Neural crest cell (in vitro differentiated cells): ENCODE results near the gene SAMD10. TPM values are rescaled to one million over a fixed set of nuclear protein-coding genes. Genes with fewer than 3 reads are reported as not detected.

Experiments used
- DNase-seq: peaks from one replicate; pipeline ENCODE4 v3.0.0; 2021; ENCODE audit warnings: low read depth, mixed read lengths, low spot score
- H3K27ac Mint-ChIP-seq: one replicate; pipeline ENCODE4 v1.8.0; 2021; ENCODE audit warnings: mild to moderate bottlenecking, mixed read lengths; ENCODE audit not compliant: unreplicated experiment
- H3K27me3 Mint-ChIP-seq: 2 replicates; pipeline ENCODE4 v1.8.0; 2021; ENCODE audit warnings: low read depth, mild to moderate bottlenecking, mixed read lengths
- H3K36me3 Mint-ChIP-seq: 2 replicates; pipeline ENCODE4 v1.8.0; 2021; ENCODE audit warnings: low read depth, mild to moderate bottlenecking, mixed read lengths
- H3K4me1 Mint-ChIP-seq: 2 replicates; pipeline ENCODE4 v1.8.0; 2021; ENCODE audit warnings: mixed read lengths
- H3K4me3 Mint-ChIP-seq: one replicate; pipeline ENCODE4 v1.8.0; 2021; ENCODE audit warnings: mild to moderate bottlenecking, mixed read lengths
- H3K9me3 Mint-ChIP-seq: 2 replicates; pipeline ENCODE4 v1.8.0; 2021; ENCODE audit warnings: mixed read lengths
- total RNA-seq: library from RNA; stranded (reverse); gene quantifications from 2 replicates; pipeline ENCODE4 v1.2.1, GENCODE V29; 2021
- TF ChIP-seq, protein P1 (sequence below): fragments of 200-600 bp; sonication (generic); conservative IDR thresholded peaks from 2 replicates; pipeline ENCODE4 v1.5.0; 2021; ENCODE audit warnings: antibody characterized with exemption, mild to moderate bottlenecking

The SAMD10 gene
- total RNA-seq, 1 donor from 2014 or later = 8.0 TPM

DNA sequence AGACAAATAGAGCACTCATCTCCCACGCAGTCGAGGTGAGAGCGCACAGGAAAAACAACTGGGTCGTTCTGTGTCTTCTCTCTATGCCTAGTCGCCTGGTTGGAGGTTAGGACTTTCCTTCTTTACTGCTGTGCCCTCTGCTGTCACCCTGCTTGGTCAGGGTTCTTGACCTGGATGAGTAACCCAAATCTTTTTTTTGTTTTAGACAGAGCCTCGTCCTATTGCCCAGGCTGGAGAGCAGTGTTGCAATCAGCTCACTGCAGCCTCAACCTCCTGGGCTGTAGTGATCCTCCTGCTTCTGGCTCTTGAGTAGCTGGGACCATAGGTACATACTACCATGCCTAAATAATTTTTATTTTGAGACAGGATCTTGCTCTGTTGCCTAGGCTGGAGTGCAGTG lies 26.0 kb upstream of the SAMD10 start:
- DNase-seq = no peak
- peaks cover 26% of the 10 kb centered on the region for H3K36me3 Mint-ChIP-seq
- no peak overlapping the region for H3K27ac Mint-ChIP-seq
- no peaks in the 10 kb centered on the region for H3K4me1 Mint-ChIP-seq
- no peak overlapping the region for H3K4me3 Mint-ChIP-seq
- TF ChIP-seq, protein P1, sequence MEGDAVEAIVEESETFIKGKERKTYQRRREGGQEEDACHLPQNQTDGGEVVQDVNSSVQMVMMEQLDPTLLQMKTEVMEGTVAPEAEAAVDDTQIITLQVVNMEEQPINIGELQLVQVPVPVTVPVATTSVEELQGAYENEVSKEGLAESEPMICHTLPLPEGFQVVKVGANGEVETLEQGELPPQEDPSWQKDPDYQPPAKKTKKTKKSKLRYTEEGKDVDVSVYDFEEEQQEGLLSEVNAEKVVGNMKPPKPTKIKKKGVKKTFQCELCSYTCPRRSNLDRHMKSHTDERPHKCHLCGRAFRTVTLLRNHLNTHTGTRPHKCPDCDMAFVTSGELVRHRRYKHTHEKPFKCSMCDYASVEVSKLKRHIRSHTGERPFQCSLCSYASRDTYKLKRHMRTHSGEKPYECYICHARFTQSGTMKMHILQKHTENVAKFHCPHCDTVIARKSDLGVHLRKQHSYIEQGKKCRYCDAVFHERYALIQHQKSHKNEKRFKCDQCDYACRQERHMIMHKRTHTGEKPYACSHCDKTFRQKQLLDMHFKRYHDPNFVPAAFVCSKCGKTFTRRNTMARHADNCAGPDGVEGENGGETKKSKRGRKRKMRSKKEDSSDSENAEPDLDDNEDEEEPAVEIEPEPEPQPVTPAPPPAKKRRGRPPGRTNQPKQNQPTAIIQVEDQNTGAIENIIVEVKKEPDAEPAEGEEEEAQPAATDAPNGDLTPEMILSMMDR = no peak
- H3K9me3 Mint-ChIP-seq = peaks cover 5% of the 10 kb centered on the region
- no peaks in the 10 kb centered on the region for H3K27me3 Mint-ChIP-seq

DNA sequence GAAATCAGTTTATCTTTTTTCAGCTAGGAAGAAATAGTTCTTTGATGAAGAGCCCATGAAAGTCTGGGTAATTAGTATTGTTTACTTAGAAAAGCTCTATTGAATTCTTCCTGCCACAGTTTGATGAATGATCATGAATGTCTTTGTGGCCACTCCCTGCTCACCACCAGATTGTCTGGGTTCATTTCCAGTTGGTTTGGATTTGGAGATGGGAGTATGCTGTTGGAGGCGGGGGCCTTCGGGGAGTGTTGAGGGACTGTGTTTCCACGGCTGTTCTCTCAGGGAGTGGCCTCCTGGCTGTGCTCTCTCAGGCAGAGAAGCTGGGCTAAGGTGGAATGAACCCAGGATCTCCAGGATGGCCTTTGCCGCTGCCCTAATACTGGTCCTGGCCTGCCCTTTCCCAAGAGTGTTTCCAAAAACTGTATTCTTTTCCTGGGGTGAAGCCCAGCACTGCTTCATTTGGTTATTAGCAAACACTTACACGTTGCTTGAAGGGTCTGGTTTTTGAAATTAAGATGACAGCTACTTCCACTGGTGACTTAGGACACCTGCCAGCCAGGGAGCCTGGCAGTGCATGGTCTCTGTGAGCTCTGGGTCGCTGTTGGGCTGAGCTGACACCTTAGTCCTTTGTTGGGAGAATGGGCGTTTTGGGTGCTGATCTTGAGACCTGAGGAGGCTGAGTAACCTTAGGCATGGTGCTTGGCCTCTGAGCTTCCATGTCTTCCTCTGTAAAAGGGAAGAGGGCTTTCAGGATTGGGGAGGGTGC lies 24.7 kb upstream of the SAMD10 start:
- Mint-ChIP-seq H3K9me3 (peaks cover 3% of the 10 kb centered on the region), H3K36me3 (peaks cover 22% of the 10 kb centered on the region), H3K4me1 (no peaks in the 10 kb centered on the region), H3K27me3 (no peaks in the 10 kb centered on the region), H3K4me3 (no peak overlapping the region), H3K27ac (no peak overlapping the region)
- TF ChIP-seq, protein P1 = no peak
- DNase-seq = no peak

DNA sequence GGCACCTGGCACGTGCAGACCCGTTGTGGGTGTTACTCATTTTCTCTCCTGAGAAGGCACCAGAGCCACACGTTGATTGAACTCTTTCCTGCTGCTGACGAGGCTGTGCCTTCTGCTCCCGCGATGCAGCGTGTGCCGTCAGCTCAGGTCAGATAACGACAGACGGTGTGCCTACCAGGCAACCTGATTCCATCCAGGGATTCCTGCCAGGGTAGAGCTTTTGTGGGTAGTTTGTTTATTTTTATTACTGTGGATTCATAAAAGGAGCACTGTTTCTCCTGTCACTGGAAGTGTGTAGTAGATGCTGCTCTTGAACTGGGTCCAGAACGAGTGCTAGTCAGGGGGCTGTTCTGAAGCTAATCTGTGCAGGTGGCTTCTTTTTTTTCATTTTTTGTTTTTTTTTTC lies 22.2 kb upstream of the SAMD10 start:
- DNase-seq = no peak
- no peak overlapping the region for H3K27ac Mint-ChIP-seq
- no peaks in the 10 kb centered on the region for H3K27me3 Mint-ChIP-seq
- TF ChIP-seq, protein P1 = no peak
- H3K36me3 Mint-ChIP-seq = peaks cover 17% of the 10 kb centered on the region
- H3K4me1 Mint-ChIP-seq = no peaks in the 10 kb centered on the region
- no peaks in the 10 kb centered on the region for H3K9me3 Mint-ChIP-seq
- H3K4me3 Mint-ChIP-seq = no peak overlapping the region

DNA sequence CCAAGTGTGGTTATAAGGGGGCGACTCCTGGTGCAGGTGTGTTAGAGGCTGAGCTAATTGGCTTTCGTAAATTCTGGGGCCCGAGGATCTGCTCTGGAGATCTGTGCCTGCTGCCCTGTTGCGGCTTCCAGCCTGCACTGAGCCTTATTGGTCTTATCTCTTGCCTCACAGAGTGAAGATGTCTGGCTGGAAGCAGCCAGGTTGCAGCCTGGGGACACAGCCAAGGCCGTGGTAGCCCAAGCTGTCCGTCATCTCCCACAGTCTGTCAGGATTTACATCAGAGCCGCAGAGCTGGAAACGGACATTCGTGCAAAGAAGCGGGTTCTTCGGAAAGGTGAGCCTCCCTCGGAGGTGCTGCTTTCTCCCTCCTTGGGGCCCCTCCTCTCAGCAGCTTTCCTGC lies 21.5 kb upstream of the SAMD10 start:
- H3K27ac Mint-ChIP-seq = no peak overlapping the region
- no peaks in the 10 kb centered on the region for H3K4me1 Mint-ChIP-seq
- H3K4me3 Mint-ChIP-seq = no peak overlapping the region
- no peaks in the 10 kb centered on the region for H3K9me3 Mint-ChIP-seq
- TF ChIP-seq, protein P1 = no peak
- no peak for DNase-seq
- peaks cover 17% of the 10 kb centered on the region for H3K36me3 Mint-ChIP-seq
- H3K27me3 Mint-ChIP-seq = no peaks in the 10 kb centered on the region

DNA sequence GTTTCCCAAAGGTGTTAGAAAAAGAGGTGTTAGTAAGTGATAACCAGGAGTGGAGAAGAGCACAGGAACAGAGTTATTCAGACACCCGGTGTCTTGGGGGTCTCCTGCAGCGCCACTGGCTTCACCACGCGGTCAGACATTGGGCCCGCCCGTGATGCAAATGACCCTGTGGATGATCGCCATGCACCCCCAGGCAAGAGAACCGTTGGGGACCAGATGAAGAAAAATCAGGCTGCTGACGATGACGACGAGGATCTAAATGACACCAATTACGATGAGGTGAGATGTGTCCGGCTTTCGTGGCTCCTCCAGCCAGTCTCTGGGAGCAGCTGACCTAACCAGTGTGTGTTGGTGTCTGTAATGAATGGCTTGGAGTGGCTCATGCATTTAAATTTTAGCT lies 3.5 kb upstream of the SAMD10 start:
- DNase-seq = no peak
- TF ChIP-seq, protein P1 = no peak
- peaks cover 40% of the 10 kb centered on the region for H3K4me1 Mint-ChIP-seq
- no peaks in the 10 kb centered on the region for H3K27me3 Mint-ChIP-seq
- peaks cover 7% of the 10 kb centered on the region for H3K36me3 Mint-ChIP-seq
- H3K4me3 Mint-ChIP-seq = peak overlapping the region; percentile 45
- H3K27ac Mint-ChIP-seq = no peak overlapping the region
- no peaks in the 10 kb centered on the region for H3K9me3 Mint-ChIP-seq
